Femur (tissue), 1 donor: ENCODE results near the gene PLEKHH3.

Experiments used
- DNase-seq: peaks from one replicate; pipeline ENCODE4 v3.0.0-alpha.2; 2017

PLEKHH3 gene

GRCh38 chr17:42676424-42677011 is at the start of gene PLEKHH3:
Gene PLEKHH3 (minus strand): TSS chr17:42676994. CDS start chr17:42676563, 431 bp downstream.
- no peak for DNase-seq

GRCh38 chr17:42725143-42725542 is 48.3 kb upstream of the PLEKHH3 start:
- DNase-seq, result no peak

- DNase-seq, result no peak
These were observed 46.8 kb upstream of the PLEKHH3 start for GRCh38 chr17:42723636-42724035.

- no peak for DNase-seq
These were observed 44.3 kb upstream of the PLEKHH3 start for GRCh38 chr17:42720996-42721583.

- DNase-seq, result no peak
These were observed 32.8 kb upstream of the PLEKHH3 start for GRCh38 chr17:42709561-42709960.

GRCh38 chr17:42708588-42708987 is 31.8 kb upstream of the PLEKHH3 start:
- DNase-seq, result no peak

- no peak for DNase-seq
These were observed 29.9 kb upstream of the PLEKHH3 start for GRCh38 chr17:42706732-42707131.

GRCh38 chr17:42704837-42705494 is 28.2 kb upstream of the PLEKHH3 start:
- DNase-seq, result no peak

- DNase-seq, result no peak
These were observed 27.7 kb upstream of the PLEKHH3 start for GRCh38 chr17:42704490-42704836.

- no peak for DNase-seq
These were observed 25.7 kb upstream of the PLEKHH3 start for GRCh38 chr17:42702446-42702845.

- DNase-seq, result no peak
These were observed 23.9 kb upstream of the PLEKHH3 start for GRCh38 chr17:42700586-42701289.

- no peak for DNase-seq
These were observed 22.6 kb upstream of the PLEKHH3 start for GRCh38 chr17:42699415-42699740.

GRCh38 chr17:42698736-42699414 is 22.1 kb upstream of the PLEKHH3 start:
- DNase-seq, result no peak

GRCh38 chr17:42697108-42697811 is 20.5 kb upstream of the PLEKHH3 start:
- DNase-seq, result no peak

- no peak for DNase-seq
These were observed 18.7 kb upstream of the PLEKHH3 start for GRCh38 chr17:42695500-42695899.

GRCh38 chr17:42694524-42694923 is 17.7 kb upstream of the PLEKHH3 start:
- DNase-seq, result no peak

GRCh38 chr17:42692489-42692888 is 15.7 kb upstream of the PLEKHH3 start:
- DNase-seq, result no peak

- no peak for DNase-seq
These were observed 14.3 kb upstream of the PLEKHH3 start for GRCh38 chr17:42691021-42691545.

GRCh38 chr17:42690596-42690995 is 13.8 kb upstream of the PLEKHH3 start:
- no peak for DNase-seq

GRCh38 chr17:42687707-42688320 is 11.0 kb upstream of the PLEKHH3 start:
- DNase-seq, result no peak

GRCh38 chr17:42686520-42687128 is 9.8 kb upstream of the PLEKHH3 start:
- no peak for DNase-seq

- DNase-seq, result no peak
These were observed 9.0 kb upstream of the PLEKHH3 start for GRCh38 chr17:42685831-42686230.
